GM12878 (cell line): ENCODE measurements around the gene SPATA31D3. TPM values are rescaled to one million over a fixed set of nuclear protein-coding genes. Genes with fewer than 3 reads are reported as not detected.

Experiments
- ATAC-seq: fragments of 200-7000 bp; cut with Tn5 transposase; 3 replicates; pipeline ENCODE4 v1.9.1; 2020; ENCODE audit warnings: mild to moderate bottlenecking, moderate library complexity
- BruUV-seq: library from RNA; stranded (reverse); fragments of 400-500 nt; replicated peaks from 2 replicates; lab custom pipeline; 2021; lab: Mats Ljungman, UMichigan
- CTCF ChIA-PET: fragments of 300-600 bp; sonication (Branson Sonifier 250); formaldehyde crosslinking; extraction: SDS; loops from one replicate; lab custom pipeline; 2021; ENCODE audit warnings: inconsistent platforms; lab: Yijun Ruan, JAX
- POLR2A ChIA-PET: fragments of 350-600 bp; formaldehyde crosslinking; extraction: SDS; loops from one replicate; lab custom pipeline; 2021; ENCODE audit warnings: inconsistent platforms; lab: Charles Lee
- RAD21 ChIA-PET: fragments of 300-600 bp; sonication (Branson Sonifier 250); formaldehyde crosslinking; loops from one replicate; lab custom pipeline; 2023; ENCODE audit warnings: antibody characterized with exemption; ENCODE audit not compliant: unreplicated experiment; lab: Charles Lee
- SMC1A ChIA-PET: fragments of 300-600 bp; sonication (Branson Sonifier 250); formaldehyde crosslinking; loops from one replicate; lab custom pipeline; 2023; ENCODE audit not compliant: unreplicated experiment, uncharacterized antibody; lab: Charles Lee
- DNase-seq: peaks from one replicate; pipeline ENCODE4 v3.0.0-alpha.2; 2011; ENCODE audit warnings: low read depth, low spot score
- FAIRE-seq: peaks from 3 replicates; lab custom pipeline; 2011; peaks lifted over from hg19 to GRCh38; lab: Jason Lieb, UNC
- H2AFZ ChIP-seq: 2 replicates; pipeline ENCODE4 v1.6.0; 2011; ENCODE audit warnings: low read depth, low read length, control low read depth; ENCODE audit not compliant: control insufficient read depth
- H3K27ac ChIP-seq: 2 replicates; pipeline ENCODE4 v1.5.1; 2011; ENCODE audit warnings: control low read depth; ENCODE audit not compliant: control insufficient read depth, insufficient read depth
- H3K27me3 ChIP-seq, 2 experiments: replicated peaks in 1 of 2; 2 replicates each; pipeline versions ENCODE4 v1.6.0 to v1.6.1; 2011; ENCODE audit warnings: low read length in 1 of 2; ENCODE audit not compliant: control insufficient read depth in 2 of 2, insufficient read depth in 2 of 2
- H3K36me3 ChIP-seq, 2 experiments: 2 replicates each; pipeline ENCODE4 v1.5.1; 2011; ENCODE audit warnings: low read length in 1 of 2; ENCODE audit not compliant: control insufficient read depth in 2 of 2, insufficient read depth in 2 of 2
- H3K4me1 ChIP-seq: 2 replicates; pipeline ENCODE4 v1.6.1; 2011; ENCODE audit warnings: mild to moderate bottlenecking, low read length, moderate library complexity, mixed read lengths; ENCODE audit not compliant: control insufficient read depth, insufficient read depth
- H3K4me2 ChIP-seq: 2 replicates; pipeline ENCODE4 v1.6.0; 2011; ENCODE audit warnings: control low read depth; ENCODE audit not compliant: control insufficient read depth, insufficient read depth
- H3K4me3 ChIP-seq: fragments of 200-600 bp; sonication (generic); 2 replicates; pipeline ENCODE4 v1.5.1; 2016
- H3K79me2 ChIP-seq: 2 replicates; pipeline ENCODE4 v1.6.0; 2011; ENCODE audit warnings: low read length; ENCODE audit not compliant: control insufficient read depth, insufficient read depth
- H3K9ac ChIP-seq: 2 replicates; pipeline ENCODE4 v1.8.0; 2011; ENCODE audit warnings: low read length, control low read depth, mixed read lengths; ENCODE audit not compliant: control insufficient read depth, insufficient read depth
- H3K9me3 ChIP-seq: replicated peaks from 3 replicates; pipeline ENCODE4 v1.5.1; 2011; ENCODE audit warnings: mild to moderate bottlenecking, low read length; ENCODE audit not compliant: control insufficient read depth, insufficient read depth
- H4K20me1 ChIP-seq: 2 replicates; pipeline ENCODE4 v1.6.0; 2011; ENCODE audit not compliant: control insufficient read depth, insufficient read depth
- BHLHE40 ChIP-seq, 2 experiments: fragments of 450-650 bp in 1 of 2; IDR thresholded peaks; 2 replicates each; pipeline ENCODE4 v1.6.1; 2011 to 2017; ENCODE audit warnings: low read depth in 2 of 2, borderline replicate concordance in 1 of 2, improper control_type of control experiment in 1 of 2, low read length in 1 of 2, mild to moderate bottlenecking in 1 of 2
- DPF2 ChIP-seq: fragments of 450-650 bp; IDR thresholded peaks from 2 replicates; pipeline ENCODE4 v1.6.1; 2017; ENCODE audit warnings: mild to moderate bottlenecking
- IKZF1 ChIP-seq: fragments of 450-650 bp; conservative IDR thresholded peaks from 2 replicates; pipeline ENCODE4 v1.6.1; 2017; ENCODE audit warnings: antibody characterized with exemption, mild to moderate bottlenecking
- MTA2 ChIP-seq: fragments of 450-650 bp; IDR thresholded peaks from 2 replicates; pipeline ENCODE4 v1.6.1; 2016; ENCODE audit warnings: low read depth, mild to moderate bottlenecking, moderate library complexity
- MYB ChIP-seq: fragments of 150-350 bp; IDR thresholded peaks from 2 replicates; pipeline ENCODE4 v1.6.1; 2014; ENCODE audit warnings: mild to moderate bottlenecking, low read depth, low read length, borderline replicate concordance
- NFYB ChIP-seq: IDR thresholded peaks from 2 replicates; pipeline ENCODE4 v1.6.1; 2011; ENCODE audit warnings: low read depth, mild to moderate bottlenecking, low read length, improper control_type of control experiment, moderate library complexity; ENCODE audit not compliant: insufficient read depth
- SMC3 ChIP-seq: IDR thresholded peaks from 2 replicates; pipeline ENCODE4 v1.6.1; 2011; ENCODE audit warnings: low read length, improper control_type of control experiment, borderline replicate concordance
- TARDBP ChIP-seq: IDR thresholded peaks from 2 replicates; pipeline ENCODE4 v1.6.1; 2016; ENCODE audit warnings: borderline replicate concordance
- ZNF207 ChIP-seq: fragments of 450-650 bp; IDR thresholded peaks from 2 replicates; pipeline ENCODE4 v1.6.1; 2014; ENCODE audit warnings: antibody characterized with exemption, mild to moderate bottlenecking, borderline replicate concordance
- WGBS: methylation state at CpG from one replicate; pipeline ENCODE4 v1.1.6; 2016; ENCODE audit warnings: low lambda C conversion rate; ENCODE audit not compliant: insufficient replicate concordance, insufficient coverage; ENCODE audit errors: missing lambda C conversion rate; 5-methylcytosine and 5-hydroxymethylcytosine counted together
- in situ Hi-C: fragments of 300-500 bp; cut with MboI; formaldehyde crosslinking; loops from 9 replicates; pipeline ENCODE4 v1.14.3; 2018; ENCODE audit warnings: mixed read lengths
- intact Hi-C: fragments of 100-400 bp; cut with micrococcal nuclease; formaldehyde crosslinking; loops from one replicate; pipeline ENCODE4 v1.14.2; 2022; ENCODE audit not compliant: unreplicated experiment
- polyA plus RNA-seq, 11 experiments: library from polyadenylated mRNA; depleted of rRNA in 4 of 11; unstranded in 6 of 11; stranded (reverse) in 5 of 11; fragments of >200 nt; fragmentation: Nextera tagmentation in 4 of 11; fragmentation: Illumina TruSeq in 1 of 11; extraction: Ambion mirVana in 4 of 11; extraction: Trizol in 1 of 11; gene quantifications; 1 replicate in 1 of 11; 2 replicates in 10 of 11; pipeline versions ENCODE4 v1.2.1 to v1.2.3, GENCODE V29; 2011 to 2016; ENCODE audit warnings: inconsistent platforms in 2 of 11, missing spikeins in 2 of 11, low read depth in 1 of 11
- total RNA-seq, 4 experiments: library from RNA; depleted of rRNA in 3 of 4; stranded (reverse); fragments of >200 nt in 3 of 4; fragmentation: Illumina TruSeq in 1 of 4; extraction: Trizol in 1 of 4; gene quantifications; 2 replicates each; pipeline versions ENCODE4 v1.2.1 to v1.2.3, GENCODE V29; 2013 to 2021

SPATA31D3 gene
- total and polyA plus RNA-seq, 10 of the 15 experiments (the other 5 are each of a cell fraction or from before 2014, with no cell fraction given): not detected

DNA sequence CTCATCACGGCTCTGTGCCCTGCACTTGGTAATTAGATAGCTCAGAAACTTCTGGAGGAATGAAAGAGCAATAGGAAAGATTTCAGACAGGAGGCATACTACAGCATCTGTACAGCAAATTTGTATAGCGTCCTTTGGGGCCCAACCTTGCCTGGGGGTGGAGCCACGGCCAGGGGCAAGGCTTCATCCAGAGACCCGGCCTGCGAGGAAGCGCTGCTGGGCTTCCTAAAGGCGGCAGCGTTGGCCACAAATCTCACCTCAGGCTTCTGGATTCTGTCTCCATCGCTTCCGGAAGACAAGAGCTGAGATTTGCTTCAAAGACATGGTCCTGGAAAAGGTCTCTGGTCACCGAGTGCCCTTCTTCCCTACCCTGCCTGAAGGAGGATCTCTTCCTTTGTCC, 33.1 kb downstream of the SPATA31D3 start:
- Histone ChIP-seq H3K27ac (no peak overlapping the region), H4K20me1 (no peaks in the 10 kb centered on the region), H3K4me2 (no peak overlapping the region), H3K36me3 (no peaks in the 10 kb centered on the region), H3K79me2 (no peaks in the 10 kb centered on the region), H3K4me1 (no peaks in the 10 kb centered on the region), H3K9me3 (no peaks in the 10 kb centered on the region), H3K4me3 (no peak overlapping the region), H2AFZ (no peak overlapping the region), H3K27me3 (no peaks in the 10 kb centered on the region), H3K9ac (no peak overlapping the region)
- in situ Hi-C loops: no loop called here
- WGBS: 45% methylated on average over 11 of the region's 11 CpGs
- ATAC-seq (no peak), FAIRE-seq (no peak), DNase-seq (no peak)
- ChIA-PET RAD21 (no interaction called here), CTCF (no interaction called here), POLR2A (no interaction called here), SMC1A (no interaction called here)
- no peak for TF ChIP-seq NFYB
- TF ChIP-seq BHLHE40 (IDR thresholded peaks at IDR 0.05; ENCODE audit: borderline replicate concordance in 1 of 2, low read depth in 2 of 2, low read length in 1 of 2): no peak
- no peak for TF ChIP-seq ZNF207
- intact Hi-C loops: no loop called here
- no TSS peak for BruUV-seq

DNA sequence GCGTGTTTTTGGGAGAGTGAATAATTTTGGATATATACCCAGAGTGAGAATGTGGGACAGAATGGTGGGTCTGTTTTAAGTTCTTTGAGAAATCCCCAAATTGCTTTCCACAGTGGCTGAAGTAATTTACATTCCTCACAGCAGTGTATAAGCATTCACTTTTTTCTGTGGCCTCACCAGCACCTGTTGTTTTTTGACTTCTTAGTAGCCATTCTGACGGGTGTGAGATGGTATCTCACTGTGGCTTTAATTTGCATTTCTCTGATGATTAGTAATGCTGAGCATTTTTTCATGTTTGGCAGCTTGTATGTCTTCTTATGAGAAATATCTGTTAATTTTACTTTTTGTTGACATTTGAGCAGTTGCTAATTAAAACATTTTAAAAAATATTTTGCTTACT, 35.9 kb downstream of the SPATA31D3 start:
- ChIA-PET RAD21 (no interaction called here), POLR2A (no interaction called here), CTCF (no interaction called here), SMC1A (interaction anchor here (0.8 kb wide), 1 partner anchor 205 kb away, joined by 3 read pairs; no protein-coding TSS in a partner anchor)
- no peaks in the 10 kb centered on the region for H3K27me3 ChIP-seq
- H3K4me3 ChIP-seq: no peak overlapping the region
- DNase-seq (no peak), ATAC-seq (0 out of 3 replicates have a peak, but pooled peaks have one; percentile 27), FAIRE-seq (no peak)
- no peaks in the 10 kb centered on the region for H3K4me1 ChIP-seq
- intact Hi-C loops (no loop called here), in situ Hi-C loops (no loop called here)
- H3K9ac ChIP-seq: no peak overlapping the region
- no TSS peak for BruUV-seq
- no peaks in the 10 kb centered on the region for H3K9me3 ChIP-seq
- no peaks in the 10 kb centered on the region for H3K36me3 ChIP-seq
- no peak overlapping the region for H3K4me2 ChIP-seq
- no peak overlapping the region for H2AFZ ChIP-seq
- no peak overlapping the region for H3K27ac ChIP-seq
- no peaks in the 10 kb centered on the region for H3K79me2 ChIP-seq
- WGBS: 0% methylated on average over 2 of the region's 2 CpGs
- TF ChIP-seq MTA2 (peak; percentile 44; the same call in 1 of the 2 replicates), SMC3 (no peak), MYB (no peak), TARDBP (no peak), DPF2 (peak; percentile 66; the same call in 1 of the 2 replicates), IKZF1 (0 out of 2 replicates have a peak, but pooled peaks have one; percentile 19)
- H4K20me1 ChIP-seq: no peaks in the 10 kb centered on the region
